HEK293 (cell line): ENCODE results near the gene ABCC2.
A peak's percentile ranks its signal among the peaks of the same experiment; 100 is the strongest.

Source experiments
- CTCF ChIA-PET: fragments of 350-600 bp; formaldehyde crosslinking; extraction: SDS; loops from one replicate; lab custom pipeline; 2021; ENCODE audit warnings: antibody characterized with exemption; lab: Yijun Ruan, JAX
- POLR2A ChIA-PET: fragments of 300-600 bp; formaldehyde crosslinking; extraction: SDS; loops from one replicate; lab custom pipeline; 2020; ENCODE audit warnings: antibody characterized with exemption, inconsistent platforms; lab: Yijun Ruan, JAX
- H3K27ac ChIP-seq: fragments of 200-500 bp; sonication (Bioruptor generic); 2 replicates; pipeline ENCODE4 v1.5.1; 2014; ENCODE audit warnings: low read depth, low read length, control low read depth, inconsistent platforms; ENCODE audit errors: extremely low read depth
- H3K36me3 ChIP-seq, 2 experiments: fragments of 200-500 bp in 1 of 2; sonication (Bioruptor generic) in 1 of 2; 1 replicate in 1 of 2; 2 replicates in 1 of 2; pipeline ENCODE4 v1.5.1; 2014 to 2017; ENCODE audit warnings: inconsistent platforms in 2 of 2, low read length in 2 of 2; ENCODE audit not compliant: control insufficient read depth in 2 of 2, insufficient read depth in 1 of 2
- H3K4me1 ChIP-seq: fragments of 200-500 bp; sonication (Bioruptor generic); 2 replicates; pipeline ENCODE4 v1.5.1; 2014; ENCODE audit warnings: mild to moderate bottlenecking, low read length, inconsistent platforms; ENCODE audit not compliant: control insufficient read depth, insufficient read depth
- H3K4me3 ChIP-seq: 2 replicates; pipeline ENCODE4 v1.5.1; 2011; ENCODE audit warnings: low read depth, mild to moderate bottlenecking, control low read depth, low read length, moderate library complexity
- H3K9me3 ChIP-seq: fragments of 200-500 bp; sonication (Bioruptor generic); 2 replicates; pipeline ENCODE4 v1.5.1; 2014; ENCODE audit warnings: low read depth, low read length, inconsistent platforms; ENCODE audit not compliant: control insufficient read depth, insufficient read depth
- HOXD13 ChIP-seq: sonication (generic); formaldehyde crosslinking; IDR thresholded peaks from 2 replicates; pipeline ENCODE4 v1.8.0; 2022; ENCODE audit warnings: missing genetic modification reagents, borderline replicate concordance
- RBAK ChIP-seq: fragments of 450-650 bp; formaldehyde crosslinking; IDR thresholded peaks from 2 replicates; pipeline ENCODE4 v1.5.1; 2016; ENCODE audit warnings: missing biosample characterization, missing genetic modification characterization
- TRIM28 ChIP-seq: IDR thresholded peaks from 2 replicates; pipeline ENCODE4 v1.6.1; 2011; ENCODE audit warnings: low read length, control low read depth, borderline replicate concordance
- YY2 ChIP-seq: fragments of 450-650 bp; formaldehyde crosslinking; IDR thresholded peaks from 2 replicates; pipeline ENCODE4 v1.5.1; 2016; ENCODE audit warnings: missing biosample characterization, missing genetic modification characterization
- ZBTB26 ChIP-seq: fragments of 450-650 bp; formaldehyde crosslinking; optimal IDR thresholded peaks from 2 replicates; pipeline ENCODE3; 2016; ENCODE audit warnings: missing biosample characterization, mild to moderate bottlenecking, missing genetic modification characterization
- ZFP41 ChIP-seq: fragments of 450-650 bp; formaldehyde crosslinking; IDR thresholded peaks from 2 replicates; pipeline ENCODE4 v1.5.1; 2016; ENCODE audit warnings: missing biosample characterization, missing genetic modification characterization, borderline replicate concordance
- ZFP69B ChIP-seq: fragments of 450-650 bp; formaldehyde crosslinking; IDR thresholded peaks from 2 replicates; pipeline ENCODE4 v1.5.1; 2016; ENCODE audit warnings: missing biosample characterization, missing genetic modification characterization
- ZNF148 ChIP-seq: fragments of 450-650 bp; formaldehyde crosslinking; IDR thresholded peaks from 2 replicates; pipeline ENCODE4 v1.5.0; 2017; ENCODE audit warnings: missing biosample characterization, missing genetic modification characterization, borderline replicate concordance
- ZNF266 ChIP-seq: fragments of 450-650 bp; formaldehyde crosslinking; IDR thresholded peaks from 2 replicates; pipeline ENCODE4 v1.5.1; 2016; ENCODE audit warnings: missing biosample characterization, missing genetic modification characterization, low read depth
- ZNF335 ChIP-seq: fragments of 450-650 bp; formaldehyde crosslinking; conservative IDR thresholded peaks from 2 replicates; pipeline ENCODE4 v1.5.1; 2016; ENCODE audit warnings: missing biosample characterization, missing genetic modification characterization
- ZNF514 ChIP-seq: fragments of 450-650 bp; formaldehyde crosslinking; IDR thresholded peaks from 2 replicates; pipeline ENCODE4 v1.5.1; 2016; ENCODE audit warnings: missing biosample characterization, missing genetic modification characterization
- ZNF560 ChIP-seq: fragments of 450-650 bp; formaldehyde crosslinking; IDR thresholded peaks from 2 replicates; pipeline ENCODE4 v1.5.1; 2017; ENCODE audit warnings: missing biosample characterization, missing genetic modification characterization, borderline replicate concordance
- ZNF600 ChIP-seq: fragments of 450-650 bp; formaldehyde crosslinking; IDR thresholded peaks from 2 replicates; pipeline ENCODE4 v1.5.1; 2016; ENCODE audit warnings: missing biosample characterization, missing genetic modification characterization
- ZNF654 ChIP-seq: fragments of 450-650 bp; formaldehyde crosslinking; IDR thresholded peaks from 2 replicates; pipeline ENCODE4 v1.5.1; 2016; ENCODE audit warnings: low read depth, missing biosample characterization, missing genetic modification characterization
- ZNF791 ChIP-seq: fragments of 450-650 bp; formaldehyde crosslinking; IDR thresholded peaks from 2 replicates; pipeline ENCODE4 v1.5.1; 2016; ENCODE audit warnings: missing biosample characterization, missing genetic modification characterization
- ZSCAN4 ChIP-seq: fragments of 450-650 bp; formaldehyde crosslinking; IDR thresholded peaks from 2 replicates; pipeline ENCODE4 v1.5.1; 2017; ENCODE audit warnings: missing biosample characterization, missing genetic modification characterization
- TF ChIP-seq, protein P1 (sequence below): sonication (generic); formaldehyde crosslinking; IDR thresholded peaks from 2 replicates; pipeline ENCODE4 v1.8.1; 2022; ENCODE audit warnings: mild to moderate bottlenecking, moderate library complexity, missing genetic modification reagents
- TF ChIP-seq, protein P2 (sequence below): fragments of 450-650 bp; formaldehyde crosslinking; IDR thresholded peaks from 2 replicates; pipeline ENCODE4 v1.5.1; 2016; ENCODE audit warnings: missing biosample characterization, missing genetic modification characterization

Gene ABCC2

DNA sequence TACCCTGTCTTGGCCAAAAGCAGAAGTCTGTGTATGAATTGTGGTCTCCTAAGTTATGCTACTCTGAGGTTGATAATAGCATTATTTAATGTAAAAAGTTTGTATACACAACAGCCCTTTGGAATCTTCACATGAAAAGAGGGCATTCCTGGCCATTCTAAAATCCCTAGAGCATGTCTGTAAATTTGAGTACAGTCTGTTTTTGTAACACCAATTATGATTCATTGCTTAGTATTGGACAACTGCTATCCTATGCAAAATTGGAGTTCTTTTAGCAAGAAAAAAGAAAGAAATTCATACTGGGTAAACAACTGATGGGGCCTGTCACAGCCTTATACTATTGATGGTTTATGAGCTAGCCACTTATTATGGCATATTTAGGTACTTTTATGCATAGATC lies 40.2 kb upstream of the ABCC2 start:
- H3K27ac ChIP-seq: no peak overlapping the region
- POLR2A ChIA-PET: interaction anchor here (1.7 kb wide), 1 partner anchor 10 kb away, joined by 13 read pairs; the partner anchor contains the start of genes COX15 and CUTC
- TF ChIP-seq ZNF791 (tag by site-specific recombination) (no peak), RBAK (tag by site-specific recombination) (no peak), ZNF514 (tag by site-specific recombination) (no peak), ZNF148 (tag by site-specific recombination) (no peak), ZNF654 (tag by site-specific recombination) (no peak), ZFP69B (no peak), ZNF266 (tag by site-specific recombination) (no peak)
- TF ChIP-seq, protein P1, sequence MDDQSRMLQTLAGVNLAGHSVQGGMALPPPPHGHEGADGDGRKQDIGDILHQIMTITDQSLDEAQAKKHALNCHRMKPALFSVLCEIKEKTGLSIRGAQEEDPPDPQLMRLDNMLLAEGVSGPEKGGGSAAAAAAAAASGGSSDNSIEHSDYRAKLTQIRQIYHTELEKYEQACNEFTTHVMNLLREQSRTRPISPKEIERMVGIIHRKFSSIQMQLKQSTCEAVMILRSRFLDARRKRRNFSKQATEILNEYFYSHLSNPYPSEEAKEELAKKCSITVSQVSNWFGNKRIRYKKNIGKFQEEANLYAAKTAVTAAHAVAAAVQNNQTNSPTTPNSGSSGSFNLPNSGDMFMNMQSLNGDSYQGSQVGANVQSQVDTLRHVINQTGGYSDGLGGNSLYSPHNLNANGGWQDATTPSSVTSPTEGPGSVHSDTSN: no peak
- TF ChIP-seq, all 188 proteins: peak for 0
- Histone ChIP-seq H3K4me3 (no peak overlapping the region), H3K4me1 (no peaks in the 10 kb centered on the region), H3K9me3 (no peaks in the 10 kb centered on the region), H3K36me3 (peaks cover 78 to 90% of the 10 kb centered on the region in 2 experiments)
- CTCF ChIA-PET: interaction anchor here (0.6 to 2.9 kb wide), 2 partner anchors 10 to 186 kb away, joined by 3 to 9 read pairs; partner anchors contain the start of genes COX15 and CUTC

DNA sequence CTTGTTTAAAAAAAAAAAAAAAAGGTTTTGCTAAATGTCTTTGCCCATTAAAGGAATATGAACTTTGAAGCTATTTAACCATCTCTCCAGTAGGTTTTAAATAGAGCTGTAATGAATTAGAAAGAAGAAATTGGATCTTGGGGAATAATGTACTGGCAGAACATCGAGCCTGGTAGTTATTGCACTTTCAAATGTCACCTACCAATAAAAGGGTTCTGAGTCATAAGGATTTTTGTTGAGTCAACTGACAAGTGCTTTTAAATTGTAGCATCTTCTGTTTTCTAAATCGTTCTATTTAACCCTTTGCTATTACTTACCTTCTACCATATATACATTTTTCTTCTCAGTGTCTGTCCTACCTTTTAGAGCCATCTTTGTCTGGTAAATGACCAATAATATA lies 39.7 kb upstream of the ABCC2 start:
- no peak overlapping the region for H3K27ac ChIP-seq
- no peak for TF ChIP-seq ZFP41
- TF ChIP-seq, protein P2, sequence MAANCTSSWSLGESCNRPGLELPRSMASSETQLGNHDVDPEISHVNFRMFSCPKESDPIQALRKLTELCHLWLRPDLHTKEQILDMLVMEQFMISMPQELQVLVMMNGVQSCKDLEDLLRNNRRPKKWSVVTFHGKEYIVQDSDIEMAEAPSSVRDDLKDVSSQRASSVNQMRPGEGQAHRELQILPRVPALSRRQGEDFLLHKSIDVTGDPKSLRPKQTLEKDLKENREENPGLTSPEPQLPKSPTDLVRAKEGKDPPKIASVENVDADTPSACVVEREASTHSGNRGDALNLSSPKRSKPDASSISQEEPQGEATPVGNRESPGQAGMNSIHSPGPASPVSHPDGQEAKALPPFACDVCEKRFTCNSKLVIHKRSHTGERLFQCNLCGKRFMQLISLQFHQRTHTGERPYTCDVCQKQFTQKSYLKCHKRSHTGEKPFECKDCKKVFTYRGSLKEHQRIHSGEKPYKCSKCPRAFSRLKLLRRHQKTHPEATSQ (tag by site-specific recombination): no peak
- no peak for TF ChIP-seq ZNF600 (tag by site-specific recombination)
- TF ChIP-seq ZNF654 (tag by site-specific recombination): no peak
- TF ChIP-seq ZBTB26: no peak
- no peak for TF ChIP-seq YY2 (tag by site-specific recombination)
- TF ChIP-seq HOXD13 (CRISPR knock-in tag): no peak
- TF ChIP-seq TRIM28: no peak
- TF ChIP-seq, all 188 proteins: peak for 0
- H3K36me3 ChIP-seq: peaks cover 78 to 90% of the 10 kb centered on the region in 2 experiments
- H3K4me3 ChIP-seq: no peak overlapping the region
- H3K4me1 ChIP-seq: no peaks in the 10 kb centered on the region
- ChIA-PET CTCF (interaction anchor here (0.6 to 2.9 kb wide), 2 partner anchors 10 to 186 kb away, joined by 3 to 9 read pairs; partner anchors contain the start of genes COX15 and CUTC), POLR2A (interaction anchor here (1.7 kb wide), 1 partner anchor 10 kb away, joined by 13 read pairs; the partner anchor contains the start of genes COX15 and CUTC)
- H3K9me3 ChIP-seq: no peaks in the 10 kb centered on the region

GRCh38 chr10:99743841-99744240 lies 38.6 kb upstream of the ABCC2 start:
- no peaks in the 10 kb centered on the region for H3K9me3 ChIP-seq
- ChIA-PET CTCF (no interaction called here), POLR2A (interaction anchor here (1.7 kb wide), 1 partner anchor 11 kb away, joined by 13 read pairs; the partner anchor contains the start of genes COX15 and CUTC)
- H3K36me3 ChIP-seq: peaks cover 80 to 93% of the 10 kb centered on the region in 2 experiments
- H3K27ac ChIP-seq: no peak overlapping the region
- H3K4me3 ChIP-seq: no peak overlapping the region
- no peaks in the 10 kb centered on the region for H3K4me1 ChIP-seq
- TF ChIP-seq ZNF654 (tag by site-specific recombination) (peak; percentile 21), ZSCAN4 (tag by site-specific recombination) (no peak), ZNF560 (no peak), ZNF335 (tag by site-specific recombination) (no peak)
